ENCODE results near the gene FKBP10.

The FKBP10 gene

GRCh38 chr17:41779954-41780353, 32.9 kb upstream of the FKBP10 start:
- Histone ChIP-seq H3K9ac (no peak overlapping the region), H3K4me1 (ENCODE audit: low read depth, poor library complexity, severe bottlenecking) (peaks cover 16% of the 10 kb centered on the region), H3K79me2 (ENCODE audit: insufficient read depth, low read depth) (no peaks in the 10 kb centered on the region; the same call in 1 of the 2 replicates), H3K4me2 (no peak overlapping the region), H3K36me3 (ENCODE audit: insufficient read depth) (no peaks in the 10 kb centered on the region), H3K27me3 (ENCODE audit: insufficient read depth, low read depth) (no peaks in the 10 kb centered on the region), H3K4me3 (IDR thresholded peaks at IDR 0.05; ENCODE audit: insufficient read depth, low read depth, low read length) (no peak overlapping the region), H4K20me1 (ENCODE audit: insufficient read depth) (no peaks in the 10 kb centered on the region), H3K27ac (no peak overlapping the region), H2AFZ (ENCODE audit: low read depth) (no peak overlapping the region)
- TF ChIP-seq CTCF (conservative IDR thresholded peaks at IDR 0.05; ENCODE audit: low read depth, low read length), result no peak

- Histone ChIP-seq H3K4me2 (no peak overlapping the region), H2AFZ (ENCODE audit: low read depth) (no peak overlapping the region), H4K20me1 (ENCODE audit: insufficient read depth) (no peaks in the 10 kb centered on the region), H3K36me3 (ENCODE audit: insufficient read depth) (no peaks in the 10 kb centered on the region), H3K27me3 (ENCODE audit: insufficient read depth, low read depth) (no peaks in the 10 kb centered on the region), H3K27ac (no peak overlapping the region), H3K4me3 (IDR thresholded peaks at IDR 0.05; ENCODE audit: insufficient read depth, low read depth, low read length) (no peak overlapping the region), H3K4me1 (ENCODE audit: low read depth, poor library complexity, severe bottlenecking) (peaks cover 19% of the 10 kb centered on the region), H3K79me2 (ENCODE audit: insufficient read depth, low read depth) (no peaks in the 10 kb centered on the region; the same call in 1 of the 2 replicates), H3K9ac (no peak overlapping the region)
- no peak for TF ChIP-seq CTCF (conservative IDR thresholded peaks at IDR 0.05; ENCODE audit: low read depth, low read length)
Observed at GRCh38 chr17:41781404-41782110, 31.2 kb upstream of the FKBP10 start.

GRCh38 chr17:41782142-41782541, 30.7 kb upstream of the FKBP10 start:
- Histone ChIP-seq H3K9ac (no peak overlapping the region), H3K4me3 (IDR thresholded peaks at IDR 0.05; ENCODE audit: insufficient read depth, low read depth, low read length) (no peak overlapping the region), H3K36me3 (ENCODE audit: insufficient read depth) (no peaks in the 10 kb centered on the region), H3K79me2 (ENCODE audit: insufficient read depth, low read depth) (no peaks in the 10 kb centered on the region; the same call in 1 of the 2 replicates), H3K27ac (no peak overlapping the region), H3K27me3 (ENCODE audit: insufficient read depth, low read depth) (no peaks in the 10 kb centered on the region), H2AFZ (ENCODE audit: low read depth) (no peak overlapping the region), H4K20me1 (ENCODE audit: insufficient read depth) (no peaks in the 10 kb centered on the region), H3K4me2 (no peak overlapping the region), H3K4me1 (ENCODE audit: low read depth, poor library complexity, severe bottlenecking) (peaks cover 19% of the 10 kb centered on the region)
- no peak for TF ChIP-seq CTCF (conservative IDR thresholded peaks at IDR 0.05; ENCODE audit: low read depth, low read length)

GRCh38 chr17:41784207-41784744, 28.5 kb upstream of the FKBP10 start:
- Histone ChIP-seq H3K79me2 (ENCODE audit: insufficient read depth, low read depth) (no peaks in the 10 kb centered on the region; the same call in 1 of the 2 replicates), H3K27ac (no peak overlapping the region), H2AFZ (ENCODE audit: low read depth) (no peak overlapping the region), H3K4me3 (IDR thresholded peaks at IDR 0.05; ENCODE audit: insufficient read depth, low read depth, low read length) (no peak overlapping the region), H3K27me3 (ENCODE audit: insufficient read depth, low read depth) (no peaks in the 10 kb centered on the region), H3K9ac (no peak overlapping the region), H4K20me1 (ENCODE audit: insufficient read depth) (no peaks in the 10 kb centered on the region), H3K4me2 (no peak overlapping the region; the same call in 1 of the 2 replicates), H3K36me3 (ENCODE audit: insufficient read depth) (no peaks in the 10 kb centered on the region), H3K4me1 (ENCODE audit: low read depth, poor library complexity, severe bottlenecking) (peaks cover 19% of the 10 kb centered on the region)
- TF ChIP-seq CTCF (conservative IDR thresholded peaks at IDR 0.05; ENCODE audit: low read depth, low read length), result no peak
